Germinal center (tissue), 1 donor: Measurements from ENCODE around the gene CASQ2.

Experiments
- DNase-seq: peaks from one replicate; pipeline ENCODE4 v3.0.0; 2012; ENCODE audit warnings: mixed read lengths, low spot score

The CASQ2 gene

GRCh38 chr1:115692224-115692623 is 76.3 kb downstream of the CASQ2 start:
- DNase-seq, result no peak

GRCh38 chr1:115690972-115691371 is 77.5 kb downstream of the CASQ2 start:
- no peak for DNase-seq

- DNase-seq, result no peak
These were observed 80.8 kb downstream of the CASQ2 start for GRCh38 chr1:115687744-115688143.

- DNase-seq, result no peak
These were observed 83.3 kb downstream of the CASQ2 start for GRCh38 chr1:115685029-115685705.

GRCh38 chr1:115682792-115683191 is 85.7 kb downstream of the CASQ2 start:
- DNase-seq, result no peak

- DNase-seq, result no peak
These were observed 87.8 kb downstream of the CASQ2 start for GRCh38 chr1:115680730-115681111.

- no peak for DNase-seq
These were observed 89.3 kb downstream of the CASQ2 start for GRCh38 chr1:115679141-115679611.

GRCh38 chr1:115678141-115678540 is 90.4 kb downstream of the CASQ2 start:
- DNase-seq, result no peak

- no peak for DNase-seq
These were observed 90.9 kb downstream of the CASQ2 start for GRCh38 chr1:115677565-115677964.

- no peak for DNase-seq
These were observed 91.3 kb downstream of the CASQ2 start for GRCh38 chr1:115677182-115677555.

GRCh38 chr1:115676498-115677181 is 91.9 kb downstream of the CASQ2 start:
- DNase-seq, result no peak

- DNase-seq, result no peak
These were observed 96.1 kb downstream of the CASQ2 start for GRCh38 chr1:115672224-115673009.

- DNase-seq, result no peak
These were observed 97.2 kb downstream of the CASQ2 start for GRCh38 chr1:115671176-115671934.

- no peak for DNase-seq
These were observed 97.9 kb downstream of the CASQ2 start for GRCh38 chr1:115670476-115671175.

- DNase-seq, result no peak
These were observed 98.6 kb downstream of the CASQ2 start for GRCh38 chr1:115669886-115670285.

- DNase-seq, result no peak
These were observed 99.4 kb downstream of the CASQ2 start for GRCh38 chr1:115669002-115669673.

GRCh38 chr1:115668579-115668978 is 99.9 kb downstream of the CASQ2 start:
- no peak for DNase-seq

- no peak for DNase-seq
These were observed 101.8 kb downstream of the CASQ2 start for GRCh38 chr1:115666702-115667101.

- DNase-seq, result no peak
These were observed 102.3 kb downstream of the CASQ2 start for GRCh38 chr1:115666206-115666605.

GRCh38 chr1:115665319-115666096 is 103.0 kb downstream of the CASQ2 start:
- no peak for DNase-seq
